ENCODE results near the gene ZNF8.

ZNF8 gene

GRCh38 chr19:58330458-58330857 is 51.7 kb downstream of the ZNF8 start:
- Histone ChIP-seq H3K9me3 (ENCODE audit: insufficient read depth, low read length) (no peaks in the 10 kb centered on the region), H2AFZ (ENCODE audit: low read depth, low read length, severe bottlenecking) (no peak overlapping the region), H3K27me3 (ENCODE audit: low read length) (no peaks in the 10 kb centered on the region), H3K4me2 (ENCODE audit: low read depth, low read length, poor library complexity, severe bottlenecking) (no peak overlapping the region), H3K4me3 (ENCODE audit: insufficient read depth, low read length, poor library complexity, severe bottlenecking) (no peak overlapping the region), H3K36me3 (ENCODE audit: low read length) (no peaks in the 10 kb centered on the region), H3K79me2 (ENCODE audit: insufficient read depth, low read length) (peaks cover 10% of the 10 kb centered on the region; the same call in 1 of the 2 replicates), H3F3A (ENCODE audit: insufficient read depth) (no peaks in the 10 kb centered on the region), H3K27ac (ENCODE audit: low read depth, low read length) (no peak overlapping the region), H3K9me2 (replicated peaks; ENCODE audit: insufficient read depth, low read length) (no peaks in the 10 kb centered on the region), H3K9ac (ENCODE audit: low read length) (no peak overlapping the region), H4K20me1 (ENCODE audit: low read depth, low read length) (no peaks in the 10 kb centered on the region)
- no peak for TF ChIP-seq CTCF (IDR thresholded peaks at IDR 0.05; ENCODE audit: insufficient read depth, low read length, poor library complexity, severe bottlenecking)
- no peak for TF ChIP-seq EZH2phosphoT487 (conservative IDR thresholded peaks at IDR 0.05; ENCODE audit: low read length)

GRCh38 chr19:58332697-58333096 is 53.9 kb downstream of the ZNF8 start:
- Histone ChIP-seq H3K9me3 (ENCODE audit: insufficient read depth, low read length) (no peaks in the 10 kb centered on the region), H3K4me3 (ENCODE audit: insufficient read depth, low read length, poor library complexity, severe bottlenecking) (no peak overlapping the region), H3K36me3 (ENCODE audit: low read length) (no peaks in the 10 kb centered on the region), H3K9me2 (replicated peaks; ENCODE audit: insufficient read depth, low read length) (no peaks in the 10 kb centered on the region), H2AFZ (ENCODE audit: low read depth, low read length, severe bottlenecking) (no peak overlapping the region), H3K79me2 (ENCODE audit: insufficient read depth, low read length) (peaks cover 10% of the 10 kb centered on the region; the same call in 1 of the 2 replicates), H4K20me1 (ENCODE audit: low read depth, low read length) (no peaks in the 10 kb centered on the region), H3K27ac (ENCODE audit: low read depth, low read length) (no peak overlapping the region), H3K9ac (ENCODE audit: low read length) (no peak overlapping the region), H3F3A (ENCODE audit: insufficient read depth) (no peaks in the 10 kb centered on the region), H3K4me2 (ENCODE audit: low read depth, low read length, poor library complexity, severe bottlenecking) (no peak overlapping the region), H3K27me3 (ENCODE audit: low read length) (no peaks in the 10 kb centered on the region)
- TF ChIP-seq CTCF (IDR thresholded peaks at IDR 0.05; ENCODE audit: insufficient read depth, low read length, poor library complexity, severe bottlenecking) (no peak), EZH2phosphoT487 (conservative IDR thresholded peaks at IDR 0.05; ENCODE audit: low read length) (no peak)

GRCh38 chr19:58334691-58335249 is 56.0 kb downstream of the ZNF8 start:
- no peaks in the 10 kb centered on the region for H3F3A ChIP-seq (ENCODE audit: insufficient read depth)
- no peak overlapping the region for H3K27ac ChIP-seq (ENCODE audit: low read depth, low read length)
- no peak overlapping the region for H2AFZ ChIP-seq (ENCODE audit: low read depth, low read length, severe bottlenecking)
- H4K20me1 ChIP-seq (ENCODE audit: low read depth, low read length), result no peaks in the 10 kb centered on the region
- no peaks in the 10 kb centered on the region for H3K27me3 ChIP-seq (ENCODE audit: low read length)
- no peaks in the 10 kb centered on the region for H3K36me3 ChIP-seq (ENCODE audit: low read length)
- no peak overlapping the region for H3K4me3 ChIP-seq (ENCODE audit: insufficient read depth, low read length, poor library complexity, severe bottlenecking)
- TF ChIP-seq EZH2phosphoT487 (conservative IDR thresholded peaks at IDR 0.05; ENCODE audit: low read length) (no peak), CTCF (IDR thresholded peaks at IDR 0.05; ENCODE audit: insufficient read depth, low read length, poor library complexity, severe bottlenecking) (no peak)
- H3K9me2 ChIP-seq (replicated peaks; ENCODE audit: insufficient read depth, low read length), result no peaks in the 10 kb centered on the region
- 0 out of 2 replicates have a peak, but pooled peaks cover 4% of the 10 kb centered on the region for H3K79me2 ChIP-seq (ENCODE audit: insufficient read depth, low read length)
- H3K9ac ChIP-seq (ENCODE audit: low read length), result no peak overlapping the region
- no peaks in the 10 kb centered on the region for H3K9me3 ChIP-seq (ENCODE audit: insufficient read depth, low read length)
- no peak overlapping the region for H3K4me2 ChIP-seq (ENCODE audit: low read depth, low read length, poor library complexity, severe bottlenecking)
